22Rv1 (cell line): Measurements from ENCODE around the gene RAN.

ENCODE experiments used
- ZFX ChIP-seq: fragments of 450-650 bp; IDR thresholded peaks from 2 replicates; pipeline ENCODE4 v1.6.1; 2017; ENCODE audit warnings: antibody characterized with exemption, borderline replicate concordance
- TF ChIP-seq, protein P1 (sequence below): fragments of 450-650 bp; IDR thresholded peaks from 2 replicates; pipeline ENCODE4 v1.5.1; 2017; ENCODE audit warnings: mild to moderate bottlenecking

DNA sequence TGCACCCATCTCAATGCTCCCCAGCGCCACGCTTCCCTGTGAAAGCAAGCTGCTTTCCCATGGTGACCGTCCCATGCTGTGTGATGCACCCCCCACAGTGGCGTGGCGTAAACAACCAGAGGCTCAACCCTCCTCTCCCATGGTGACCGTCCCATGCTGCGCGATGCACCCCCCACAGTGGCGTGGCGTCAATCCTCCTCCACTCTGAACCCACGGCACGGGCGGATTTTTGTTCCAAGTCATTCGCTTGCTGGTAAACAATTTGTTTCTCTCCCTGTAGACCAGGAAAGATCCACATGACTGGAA, 41.7 kb upstream of the RAN start:
- TF ChIP-seq, protein P1, sequence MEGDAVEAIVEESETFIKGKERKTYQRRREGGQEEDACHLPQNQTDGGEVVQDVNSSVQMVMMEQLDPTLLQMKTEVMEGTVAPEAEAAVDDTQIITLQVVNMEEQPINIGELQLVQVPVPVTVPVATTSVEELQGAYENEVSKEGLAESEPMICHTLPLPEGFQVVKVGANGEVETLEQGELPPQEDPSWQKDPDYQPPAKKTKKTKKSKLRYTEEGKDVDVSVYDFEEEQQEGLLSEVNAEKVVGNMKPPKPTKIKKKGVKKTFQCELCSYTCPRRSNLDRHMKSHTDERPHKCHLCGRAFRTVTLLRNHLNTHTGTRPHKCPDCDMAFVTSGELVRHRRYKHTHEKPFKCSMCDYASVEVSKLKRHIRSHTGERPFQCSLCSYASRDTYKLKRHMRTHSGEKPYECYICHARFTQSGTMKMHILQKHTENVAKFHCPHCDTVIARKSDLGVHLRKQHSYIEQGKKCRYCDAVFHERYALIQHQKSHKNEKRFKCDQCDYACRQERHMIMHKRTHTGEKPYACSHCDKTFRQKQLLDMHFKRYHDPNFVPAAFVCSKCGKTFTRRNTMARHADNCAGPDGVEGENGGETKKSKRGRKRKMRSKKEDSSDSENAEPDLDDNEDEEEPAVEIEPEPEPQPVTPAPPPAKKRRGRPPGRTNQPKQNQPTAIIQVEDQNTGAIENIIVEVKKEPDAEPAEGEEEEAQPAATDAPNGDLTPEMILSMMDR: no peak
- no peak for TF ChIP-seq ZFX
